Measurements from ENCODE around the gene VSIG4. TPM values are rescaled to one million over a fixed set of nuclear protein-coding genes. Genes with fewer than 3 reads are reported as not detected.

Gene VSIG4
- polyA plus RNA-seq, 1 of the 3 experiments (the other 2 are of a cell fraction), result not detected

DNA sequence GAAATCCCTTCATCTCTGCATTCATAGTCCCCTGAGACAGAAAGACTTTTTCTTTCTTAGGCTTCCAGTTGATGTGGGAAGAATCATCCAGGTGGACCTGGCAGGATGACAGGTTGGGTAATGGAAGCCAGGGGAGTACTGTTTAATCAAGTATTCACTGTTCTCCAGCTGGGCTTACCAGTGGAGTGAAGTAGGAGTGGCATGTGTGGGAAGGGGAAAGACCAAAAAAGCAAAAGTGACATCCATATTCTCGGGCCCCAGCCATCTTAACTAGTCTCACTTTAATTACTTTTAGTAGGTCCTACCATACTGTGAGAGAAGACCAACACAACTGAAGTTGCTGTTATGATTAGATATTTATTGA is 18.5 kb downstream of the VSIG4 start:
- Histone ChIP-seq H2AFZ (ENCODE audit: low read depth) (no peak overlapping the region), H3F3A (replicated peaks; ENCODE audit: insufficient read depth) (no peaks in the 10 kb centered on the region), H3K36me3 (replicated peaks in 1 of 2; ENCODE audit: control insufficient read depth in 1 of 2, insufficient read depth in 2 of 2, low read length in 1 of 2) (no peaks in the 10 kb centered on the region), H3K9me3 (no peaks in the 10 kb centered on the region), H3K9ac (no peak overlapping the region), H3K4me3 (ENCODE audit: low read depth in 2 of 2, low read length in 1 of 2) (no peak overlapping the region), H3K27ac (ENCODE audit: low read depth in 2 of 2, low read length in 1 of 2) (no peak overlapping the region), H3K4me2 (no peak overlapping the region), H3K79me2 (ENCODE audit: insufficient read depth) (no peaks in the 10 kb centered on the region), H3K4me1 (ENCODE audit: control insufficient read depth in 1 of 2, insufficient read depth in 2 of 2, low read depth in 1 of 2, low read length in 1 of 2) (no peaks in the 10 kb centered on the region), H3K27me3 (ENCODE audit: insufficient read depth) (no peaks in the 10 kb centered on the region), H4K20me1 (ENCODE audit: insufficient read depth) (no peaks in the 10 kb centered on the region), H3K9me2 (no peaks in the 10 kb centered on the region)
- TF ChIP-seq FOSL2 (IDR thresholded peaks at IDR 0.05; ENCODE audit: borderline replicate concordance, low read depth) (no peak), CHD2 (IDR thresholded peaks at IDR 0.05; ENCODE audit: low read length, partially characterized antibody) (no peak), RXRA (IDR thresholded peaks at IDR 0.05; ENCODE audit: borderline replicate concordance, low read depth) (no peak), YY1 (IDR thresholded peaks at IDR 0.05; ENCODE audit: low read depth) (no peak), EZH2phosphoT487 (IDR thresholded peaks at IDR 0.05; ENCODE audit: borderline replicate concordance, low read depth) (no peak), NFIC (IDR thresholded peaks at IDR 0.05; ENCODE audit: borderline replicate concordance) (no peak), RAD21 (IDR thresholded peaks at IDR 0.05; ENCODE audit: low read length) (no peak), MEF2A (IDR thresholded peaks at IDR 0.05; ENCODE audit: borderline replicate concordance, low read depth) (no peak), GABPA (IDR thresholded peaks at IDR 0.05; ENCODE audit: low read depth) (no peak), ELF1 (IDR thresholded peaks at IDR 0.05) (no peak), TCF12 (IDR thresholded peaks at IDR 0.05) (no peak), FOXM1 (IDR thresholded peaks at IDR 0.05; ENCODE audit: low read depth) (no peak), SIN3A (IDR thresholded peaks at IDR 0.05; ENCODE audit: borderline replicate concordance, low read depth, low read length) (no peak), TEAD4 (IDR thresholded peaks at IDR 0.05; ENCODE audit: borderline replicate concordance, insufficient read depth) (no peak), FOXJ3 (CRISPR knock-in tag; IDR thresholded peaks at IDR 0.05) (no peak)
- TF ChIP-seq, protein P1, sequence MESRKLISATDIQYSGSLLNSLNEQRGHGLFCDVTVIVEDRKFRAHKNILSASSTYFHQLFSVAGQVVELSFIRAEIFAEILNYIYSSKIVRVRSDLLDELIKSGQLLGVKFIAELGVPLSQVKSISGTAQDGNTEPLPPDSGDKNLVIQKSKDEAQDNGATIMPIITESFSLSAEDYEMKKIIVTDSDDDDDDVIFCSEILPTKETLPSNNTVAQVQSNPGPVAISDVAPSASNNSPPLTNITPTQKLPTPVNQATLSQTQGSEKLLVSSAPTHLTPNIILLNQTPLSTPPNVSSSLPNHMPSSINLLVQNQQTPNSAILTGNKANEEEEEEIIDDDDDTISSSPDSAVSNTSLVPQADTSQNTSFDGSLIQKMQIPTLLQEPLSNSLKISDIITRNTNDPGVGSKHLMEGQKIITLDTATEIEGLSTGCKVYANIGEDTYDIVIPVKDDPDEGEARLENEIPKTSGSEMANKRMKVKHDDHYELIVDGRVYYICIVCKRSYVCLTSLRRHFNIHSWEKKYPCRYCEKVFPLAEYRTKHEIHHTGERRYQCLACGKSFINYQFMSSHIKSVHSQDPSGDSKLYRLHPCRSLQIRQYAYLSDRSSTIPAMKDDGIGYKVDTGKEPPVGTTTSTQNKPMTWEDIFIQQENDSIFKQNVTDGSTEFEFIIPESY (IDR thresholded peaks at IDR 0.05; ENCODE audit: borderline replicate concordance, low read depth), result no peak
- POLR2A ChIA-PET, result no interaction called here
- no peak for DNase-seq
- 0% methylated on average over 1 of the region's 1 CpG for WGBS (ENCODE audit: low lambda C conversion rate)
- CTCF ChIA-PET, result interaction anchor here (1.6 kb wide), 1 partner anchor 9 kb away, joined by 6 read pairs; no protein-coding TSS in a partner anchor

DNA sequence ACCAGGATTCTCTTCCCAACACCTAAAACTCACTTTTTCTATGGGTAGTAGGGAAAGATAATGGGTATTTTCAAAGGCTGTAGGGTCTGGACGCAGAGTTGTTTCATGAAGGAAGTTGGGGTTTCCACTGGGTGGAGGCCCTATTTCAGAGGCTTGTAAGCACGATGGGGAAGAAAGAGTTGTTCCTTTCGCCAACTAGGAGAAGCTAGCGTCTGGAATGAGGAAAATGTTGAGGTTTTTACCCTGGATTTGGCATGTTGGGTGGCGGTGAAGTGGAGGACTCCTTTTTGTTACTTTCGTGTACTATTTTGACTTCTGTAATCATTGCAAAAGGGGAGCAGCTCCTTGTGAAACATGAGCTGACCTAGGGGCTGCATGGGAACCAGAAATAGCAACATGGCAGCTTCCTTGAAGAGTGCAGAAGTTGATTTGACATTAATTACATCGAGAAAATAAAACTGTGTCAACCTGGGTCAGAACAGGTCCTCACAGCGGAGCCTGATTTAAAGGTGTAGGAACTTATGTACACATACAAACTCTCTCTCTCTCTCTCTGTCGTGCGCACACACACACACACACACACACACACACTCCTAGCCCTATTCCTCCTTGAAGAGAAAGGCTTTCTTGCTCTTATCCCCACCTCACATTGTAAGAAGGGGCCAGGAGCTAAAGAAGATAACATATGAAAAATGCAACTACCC is 19.1 kb downstream of the VSIG4 start:
- no peaks in the 10 kb centered on the region for H3K9me3 ChIP-seq
- no peaks in the 10 kb centered on the region for H4K20me1 ChIP-seq (ENCODE audit: insufficient read depth)
- H3K4me2 ChIP-seq, result no peak overlapping the region
- CTCF ChIA-PET, result interaction anchor here (1.6 kb wide), 1 partner anchor 10 kb away, joined by 6 read pairs; no protein-coding TSS in a partner anchor
- no peaks in the 10 kb centered on the region for H3K27me3 ChIP-seq (ENCODE audit: insufficient read depth)
- H3F3A ChIP-seq (replicated peaks; ENCODE audit: insufficient read depth), result no peaks in the 10 kb centered on the region
- H3K9ac ChIP-seq, result no peak overlapping the region
- H3K4me3 ChIP-seq (ENCODE audit: low read depth in 2 of 2, low read length in 1 of 2), result no peak overlapping the region
- H3K79me2 ChIP-seq (ENCODE audit: insufficient read depth), result no peaks in the 10 kb centered on the region
- POLR2A ChIA-PET, result no interaction called here
- H3K4me1 ChIP-seq (ENCODE audit: control insufficient read depth in 1 of 2, insufficient read depth in 2 of 2, low read depth in 1 of 2, low read length in 1 of 2), result no peaks in the 10 kb centered on the region
- DNase-seq, result no peak
- no peak for TF ChIP-seq ELF1 (IDR thresholded peaks at IDR 0.05)
- TF ChIP-seq, protein P2, sequence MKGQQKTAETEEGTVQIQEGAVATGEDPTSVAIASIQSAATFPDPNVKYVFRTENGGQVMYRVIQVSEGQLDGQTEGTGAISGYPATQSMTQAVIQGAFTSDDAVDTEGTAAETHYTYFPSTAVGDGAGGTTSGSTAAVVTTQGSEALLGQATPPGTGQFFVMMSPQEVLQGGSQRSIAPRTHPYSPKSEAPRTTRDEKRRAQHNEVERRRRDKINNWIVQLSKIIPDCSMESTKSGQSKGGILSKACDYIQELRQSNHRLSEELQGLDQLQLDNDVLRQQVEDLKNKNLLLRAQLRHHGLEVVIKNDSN (IDR thresholded peaks at IDR 0.05; ENCODE audit: borderline replicate concordance, low read depth), result no peak
- no peak for TF ChIP-seq RXRA (IDR thresholded peaks at IDR 0.05; ENCODE audit: borderline replicate concordance, low read depth)
- TF ChIP-seq, protein P3, sequence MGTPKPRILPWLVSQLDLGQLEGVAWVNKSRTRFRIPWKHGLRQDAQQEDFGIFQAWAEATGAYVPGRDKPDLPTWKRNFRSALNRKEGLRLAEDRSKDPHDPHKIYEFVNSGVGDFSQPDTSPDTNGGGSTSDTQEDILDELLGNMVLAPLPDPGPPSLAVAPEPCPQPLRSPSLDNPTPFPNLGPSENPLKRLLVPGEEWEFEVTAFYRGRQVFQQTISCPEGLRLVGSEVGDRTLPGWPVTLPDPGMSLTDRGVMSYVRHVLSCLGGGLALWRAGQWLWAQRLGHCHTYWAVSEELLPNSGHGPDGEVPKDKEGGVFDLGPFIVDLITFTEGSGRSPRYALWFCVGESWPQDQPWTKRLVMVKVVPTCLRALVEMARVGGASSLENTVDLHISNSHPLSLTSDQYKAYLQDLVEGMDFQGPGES (IDR thresholded peaks at IDR 0.05; ENCODE audit: low read depth, low read length), result no peak
- TF ChIP-seq POLR2AphosphoS5 (IDR thresholded peaks at IDR 0.05; ENCODE audit: low read depth, low read length), result no peak
- TF ChIP-seq, protein P4, sequence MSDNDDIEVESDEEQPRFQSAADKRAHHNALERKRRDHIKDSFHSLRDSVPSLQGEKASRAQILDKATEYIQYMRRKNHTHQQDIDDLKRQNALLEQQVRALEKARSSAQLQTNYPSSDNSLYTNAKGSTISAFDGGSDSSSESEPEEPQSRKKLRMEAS (IDR thresholded peaks at IDR 0.05; ENCODE audit: low read depth), result no peak
- TF ChIP-seq GABPA (IDR thresholded peaks at IDR 0.05; ENCODE audit: low read depth), result no peak
- TF ChIP-seq SIN3A (IDR thresholded peaks at IDR 0.05; ENCODE audit: borderline replicate concordance, low read depth, low read length), result no peak
- no peak for TF ChIP-seq RAD21 (IDR thresholded peaks at IDR 0.05; ENCODE audit: low read length)
- TF ChIP-seq, protein P5, sequence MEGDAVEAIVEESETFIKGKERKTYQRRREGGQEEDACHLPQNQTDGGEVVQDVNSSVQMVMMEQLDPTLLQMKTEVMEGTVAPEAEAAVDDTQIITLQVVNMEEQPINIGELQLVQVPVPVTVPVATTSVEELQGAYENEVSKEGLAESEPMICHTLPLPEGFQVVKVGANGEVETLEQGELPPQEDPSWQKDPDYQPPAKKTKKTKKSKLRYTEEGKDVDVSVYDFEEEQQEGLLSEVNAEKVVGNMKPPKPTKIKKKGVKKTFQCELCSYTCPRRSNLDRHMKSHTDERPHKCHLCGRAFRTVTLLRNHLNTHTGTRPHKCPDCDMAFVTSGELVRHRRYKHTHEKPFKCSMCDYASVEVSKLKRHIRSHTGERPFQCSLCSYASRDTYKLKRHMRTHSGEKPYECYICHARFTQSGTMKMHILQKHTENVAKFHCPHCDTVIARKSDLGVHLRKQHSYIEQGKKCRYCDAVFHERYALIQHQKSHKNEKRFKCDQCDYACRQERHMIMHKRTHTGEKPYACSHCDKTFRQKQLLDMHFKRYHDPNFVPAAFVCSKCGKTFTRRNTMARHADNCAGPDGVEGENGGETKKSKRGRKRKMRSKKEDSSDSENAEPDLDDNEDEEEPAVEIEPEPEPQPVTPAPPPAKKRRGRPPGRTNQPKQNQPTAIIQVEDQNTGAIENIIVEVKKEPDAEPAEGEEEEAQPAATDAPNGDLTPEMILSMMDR (IDR thresholded peaks at IDR 0.05), result no peak
- TF ChIP-seq EP300 (IDR thresholded peaks at IDR 0.05; ENCODE audit: borderline replicate concordance in 1 of 2, low read depth in 1 of 2, low read length in 1 of 2), result no peak
- TF ChIP-seq RFX5 (IDR thresholded peaks at IDR 0.05; ENCODE audit: low read length), result no peak
- WGBS (ENCODE audit: low lambda C conversion rate), result 2% methylated on average over 10 of the region's 10 CpGs
- H3K27ac ChIP-seq (ENCODE audit: low read depth in 2 of 2, low read length in 1 of 2), result no peak overlapping the region
- no peak overlapping the region for H2AFZ ChIP-seq (ENCODE audit: low read depth)
- no peaks in the 10 kb centered on the region for H3K9me2 ChIP-seq
- no peaks in the 10 kb centered on the region for H3K36me3 ChIP-seq (replicated peaks in 1 of 2; ENCODE audit: control insufficient read depth in 1 of 2, insufficient read depth in 2 of 2, low read length in 1 of 2)

Measured in SK-N-SH (cell line).